MM.1S (cell line): ENCODE measurements around the gene L3MBTL4.

Experiments
- EZH2 ChIP-seq: fragments of 300-600 bp; sonication (generic); optimal IDR thresholded peaks from 2 replicates; pipeline ENCODE3; 2017; ENCODE audit warnings: low read depth, mild to moderate bottlenecking, antibody characterized with exemption, low read length, mixed read lengths
- EZH2phosphoT487 ChIP-seq: fragments of 300-600 bp; sonication (generic); IDR thresholded peaks from 2 replicates; pipeline ENCODE4 v1.6.1; 2018; ENCODE audit warnings: antibody characterized with exemption, low read length
- TF ChIP-seq, protein P1 (sequence below): fragments of 300-600 bp; sonication (generic); IDR thresholded peaks from 2 replicates; pipeline ENCODE4 v1.5.1; 2016; ENCODE audit warnings: antibody characterized with exemption, low read length, mixed read lengths

GRCh38 chr18:6078877-6079276 is 335.8 kb downstream of the L3MBTL4 start:
- TF ChIP-seq, protein P1, sequence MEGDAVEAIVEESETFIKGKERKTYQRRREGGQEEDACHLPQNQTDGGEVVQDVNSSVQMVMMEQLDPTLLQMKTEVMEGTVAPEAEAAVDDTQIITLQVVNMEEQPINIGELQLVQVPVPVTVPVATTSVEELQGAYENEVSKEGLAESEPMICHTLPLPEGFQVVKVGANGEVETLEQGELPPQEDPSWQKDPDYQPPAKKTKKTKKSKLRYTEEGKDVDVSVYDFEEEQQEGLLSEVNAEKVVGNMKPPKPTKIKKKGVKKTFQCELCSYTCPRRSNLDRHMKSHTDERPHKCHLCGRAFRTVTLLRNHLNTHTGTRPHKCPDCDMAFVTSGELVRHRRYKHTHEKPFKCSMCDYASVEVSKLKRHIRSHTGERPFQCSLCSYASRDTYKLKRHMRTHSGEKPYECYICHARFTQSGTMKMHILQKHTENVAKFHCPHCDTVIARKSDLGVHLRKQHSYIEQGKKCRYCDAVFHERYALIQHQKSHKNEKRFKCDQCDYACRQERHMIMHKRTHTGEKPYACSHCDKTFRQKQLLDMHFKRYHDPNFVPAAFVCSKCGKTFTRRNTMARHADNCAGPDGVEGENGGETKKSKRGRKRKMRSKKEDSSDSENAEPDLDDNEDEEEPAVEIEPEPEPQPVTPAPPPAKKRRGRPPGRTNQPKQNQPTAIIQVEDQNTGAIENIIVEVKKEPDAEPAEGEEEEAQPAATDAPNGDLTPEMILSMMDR = no peak
- no peak for TF ChIP-seq EZH2
- no peak for TF ChIP-seq EZH2phosphoT487
